ENCODE measurements around the gene TMEM51. TPM values are rescaled to one million over a fixed set of nuclear protein-coding genes. Genes with fewer than 3 reads are reported as not detected.
A peak's percentile ranks its signal among the peaks of the same experiment; 100 is the strongest.

TMEM51 gene
- total and polyA plus RNA-seq, 2 of the 13 experiments (the other 11 are each of a cell fraction or from before 2014, with no cell fraction given) = 12.2 to 22.3 TPM

- TF ChIP-seq ZNF629 (CRISPR knock-in tag; conservative IDR thresholded peaks at IDR 0.05) (0 out of 2 replicates have a peak, but pooled peaks have one; percentile 18), ZNF547 (CRISPR knock-in tag; IDR thresholded peaks at IDR 0.05) (0 out of 2 replicates have a peak, but pooled peaks have one; percentile 39), ZNF615 (CRISPR knock-in tag; IDR thresholded peaks at IDR 0.05; ENCODE audit: borderline replicate concordance) (no peak), NCOA2 (CRISPR knock-in tag; IDR thresholded peaks at IDR 0.05) (peak; percentile 94), ATF2 (CRISPR knock-in tag; IDR thresholded peaks at IDR 0.05) (peak; percentile 64), TSC22D2 (CRISPR knock-in tag; IDR thresholded peaks at IDR 0.05; ENCODE audit: borderline replicate concordance) (no peak), ZNF614 (CRISPR knock-in tag; IDR thresholded peaks at IDR 0.05; ENCODE audit: borderline replicate concordance) (peak; percentile 54; the same call in 1 of the 2 replicates), ZNF501 (CRISPR knock-in tag; IDR thresholded peaks at IDR 0.05) (peak; percentile 38; the same call in 1 of the 2 replicates), ASH2L (IDR thresholded peaks at IDR 0.05; ENCODE audit: insufficient read length, low read depth, low read length) (peak; percentile 68), GLI4 (CRISPR knock-in tag; IDR thresholded peaks at IDR 0.05; ENCODE audit: borderline replicate concordance) (0 out of 2 replicates have a peak, but pooled peaks have one; percentile 30), ZEB1 (IDR thresholded peaks at IDR 0.05; ENCODE audit: insufficient replicate concordance, low read depth) (peak; percentile 62), ZNF274 (CRISPR knock-in tag; IDR thresholded peaks at IDR 0.05) (0 out of 2 replicates have a peak, but pooled peaks have one; percentile 13), ZSCAN29 (CRISPR knock-in tag; conservative IDR thresholded peaks at IDR 0.05) (0 out of 2 replicates have a peak, but pooled peaks have one; percentile 61), BRD4 (CRISPR knock-in tag; IDR thresholded peaks at IDR 0.05) (no peak), DPF2 (CRISPR knock-in tag; IDR thresholded peaks at IDR 0.05; ENCODE audit: borderline replicate concordance, low read depth) (peak; percentile 65; the same call in 1 of the 2 replicates), ZMYM3 (CRISPR knock-in tag; IDR thresholded peaks at IDR 0.05) (peak; percentile 60; the same call in 1 of the 2 replicates), POLR2A (IDR thresholded peaks at IDR 0.05; ENCODE audit: insufficient read depth in 1 of 2, low read depth in 2 of 2, low read length in 2 of 2) (0 out of 4 replicates have a peak, but pooled peaks of 1 of the 2 experiments have one; percentile 9), NFATC3 (CRISPR knock-in tag; IDR thresholded peaks at IDR 0.05) (0 out of 2 replicates have a peak, but pooled peaks have one; percentile 31), MEIS2 (CRISPR knock-in tag; IDR thresholded peaks at IDR 0.05) (peak; percentile 33; the same call in 1 of the 2 replicates)
- TF ChIP-seq, protein P1, sequence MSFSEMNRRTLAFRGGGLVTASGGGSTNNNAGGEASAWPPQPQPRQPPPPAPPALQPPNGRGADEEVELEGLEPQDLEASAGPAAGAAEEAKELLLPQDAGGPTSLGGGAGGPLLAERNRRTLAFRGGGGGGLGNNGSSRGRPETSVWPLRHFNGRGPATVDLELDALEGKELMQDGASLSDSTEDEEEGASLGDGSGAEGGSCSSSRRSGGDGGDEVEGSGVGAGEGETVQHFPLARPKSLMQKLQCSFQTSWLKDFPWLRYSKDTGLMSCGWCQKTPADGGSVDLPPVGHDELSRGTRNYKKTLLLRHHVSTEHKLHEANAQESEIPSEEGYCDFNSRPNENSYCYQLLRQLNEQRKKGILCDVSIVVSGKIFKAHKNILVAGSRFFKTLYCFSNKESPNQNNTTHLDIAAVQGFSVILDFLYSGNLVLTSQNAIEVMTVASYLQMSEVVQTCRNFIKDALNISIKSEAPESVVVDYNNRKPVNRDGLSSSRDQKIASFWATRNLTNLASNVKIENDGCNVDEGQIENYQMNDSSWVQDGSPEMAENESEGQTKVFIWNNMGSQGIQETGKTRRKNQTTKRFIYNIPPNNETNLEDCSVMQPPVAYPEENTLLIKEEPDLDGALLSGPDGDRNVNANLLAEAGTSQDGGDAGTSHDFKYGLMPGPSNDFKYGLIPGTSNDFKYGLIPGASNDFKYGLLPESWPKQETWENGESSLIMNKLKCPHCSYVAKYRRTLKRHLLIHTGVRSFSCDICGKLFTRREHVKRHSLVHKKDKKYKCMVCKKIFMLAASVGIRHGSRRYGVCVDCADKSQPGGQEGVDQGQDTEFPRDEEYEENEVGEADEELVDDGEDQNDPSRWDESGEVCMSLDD (CRISPR knock-in tag; IDR thresholded peaks at IDR 0.05; ENCODE audit: borderline replicate concordance) = peak; percentile 61; the same call in 1 of the 2 replicates
- TF ChIP-seq, protein P2, sequence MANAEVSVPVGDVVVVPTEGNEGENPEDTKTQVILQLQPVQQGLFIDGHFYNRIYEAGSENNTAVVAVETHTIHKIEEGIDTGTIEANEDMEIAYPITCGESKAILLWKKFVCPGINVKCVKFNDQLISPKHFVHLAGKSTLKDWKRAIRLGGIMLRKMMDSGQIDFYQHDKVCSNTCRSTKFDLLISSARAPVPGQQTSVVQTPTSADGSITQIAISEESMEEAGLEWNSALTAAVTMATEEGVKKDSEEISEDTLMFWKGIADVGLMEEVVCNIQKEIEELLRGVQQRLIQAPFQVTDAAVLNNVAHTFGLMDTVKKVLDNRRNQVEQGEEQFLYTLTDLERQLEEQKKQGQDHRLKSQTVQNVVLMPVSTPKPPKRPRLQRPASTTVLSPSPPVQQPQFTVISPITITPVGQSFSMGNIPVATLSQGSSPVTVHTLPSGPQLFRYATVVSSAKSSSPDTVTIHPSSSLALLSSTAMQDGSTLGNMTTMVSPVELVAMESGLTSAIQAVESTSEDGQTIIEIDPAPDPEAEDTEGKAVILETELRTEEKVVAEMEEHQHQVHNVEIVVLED (CRISPR knock-in tag; IDR thresholded peaks at IDR 0.05; ENCODE audit: borderline replicate concordance) = peak; percentile 20; the same call in 1 of the 2 replicates
- TF ChIP-seq, protein P3, sequence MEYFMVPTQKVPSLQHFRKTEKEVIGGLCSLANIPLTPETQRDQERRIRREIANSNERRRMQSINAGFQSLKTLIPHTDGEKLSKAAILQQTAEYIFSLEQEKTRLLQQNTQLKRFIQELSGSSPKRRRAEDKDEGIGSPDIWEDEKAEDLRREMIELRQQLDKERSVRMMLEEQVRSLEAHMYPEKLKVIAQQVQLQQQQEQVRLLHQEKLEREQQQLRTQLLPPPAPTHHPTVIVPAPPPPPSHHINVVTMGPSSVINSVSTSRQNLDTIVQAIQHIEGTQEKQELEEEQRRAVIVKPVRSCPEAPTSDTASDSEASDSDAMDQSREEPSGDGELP (IDR thresholded peaks at IDR 0.05; ENCODE audit: borderline replicate concordance, low read depth) = peak; percentile 41; the same call in 1 of the 2 replicates
Observed at GRCh38 chr1:15189692-15190370, 36.3 kb downstream of the TMEM51 start (continued).
